OCI-LY3 (cell line): ENCODE data around the gene STARD5.

ENCODE experiments used
- H2AFZ ChIP-seq: fragments of 200-600, 300-600 bp; shearing (Covaris generic); 2 replicates; pipeline ENCODE4 v1.6.0; 2014; ENCODE audit warnings: antibody characterized with exemption, low read depth, low read length
- H3K27ac ChIP-seq: fragments of 200-600, 300-600 bp; sonication (generic); 2 replicates; pipeline ENCODE4 v1.5.1; 2014; ENCODE audit warnings: mild to moderate bottlenecking, low read length, moderate library complexity, mixed read lengths
- H3K27me3 ChIP-seq: fragments of 200-600, 300-600 bp; sonication (generic); 2 replicates; pipeline ENCODE4 v1.6.1; 2014; ENCODE audit warnings: low read depth, low read length, mixed read lengths
- H3K36me3 ChIP-seq: fragments of 200-600, 300-600 bp; sonication (generic); replicated peaks from 2 replicates; pipeline ENCODE3; 2014; ENCODE audit warnings: low read depth, low read length, mixed read lengths
- H3K4me1 ChIP-seq: fragments of 300-600, 200-600 bp; sonication (generic); 2 replicates; pipeline ENCODE4 v1.6.1; 2014; ENCODE audit warnings: low read length, mixed read lengths
- H3K4me2 ChIP-seq: fragments of 200-600, 300-600 bp; sonication (generic); 2 replicates; pipeline ENCODE4 v1.6.1; 2014; ENCODE audit warnings: low read length, mixed read lengths
- H3K4me3 ChIP-seq: fragments of 300-600, 200-600 bp; sonication (generic); 2 replicates; pipeline ENCODE4 v1.5.1; 2014; ENCODE audit warnings: antibody characterized with exemption, mild to moderate bottlenecking, low read length, moderate library complexity
- H3K79me2 ChIP-seq: fragments of 300-600, 200-600 bp; shearing (Covaris generic); 2 replicates; pipeline ENCODE4 v1.6.1; 2014; ENCODE audit warnings: mild to moderate bottlenecking, low read length, mixed read lengths
- H3K9ac ChIP-seq: fragments of 300-600, 200-600 bp; shearing (Covaris generic); 2 replicates; pipeline ENCODE4 v1.6.0; 2014; ENCODE audit warnings: mild to moderate bottlenecking, low read length, moderate library complexity
- H3K9me3 ChIP-seq: fragments of 200-600, 300-600 bp; shearing (Covaris generic); 2 replicates; pipeline ENCODE4 v1.6.1; 2014; ENCODE audit warnings: low read length, mixed read lengths; ENCODE audit not compliant: insufficient read depth
- H4K20me1 ChIP-seq: fragments of 200-600, 300-600 bp; sonication (generic); 2 replicates; pipeline ENCODE4 v1.6.1; 2016; ENCODE audit warnings: low read length, mixed read lengths; ENCODE audit not compliant: insufficient read depth
- CTCF ChIP-seq: fragments of 200-600, 300-600 bp; sonication (generic); IDR thresholded peaks from 2 replicates; pipeline ENCODE4 v1.5.1; 2014; ENCODE audit warnings: antibody characterized with exemption, low read length, low read depth
- EZH2phosphoT487 ChIP-seq: fragments of 200-600 bp; shearing (Covaris generic); IDR thresholded peaks from 2 replicates; pipeline ENCODE4 v1.6.1; 2018; ENCODE audit warnings: antibody characterized with exemption, mixed run types, low read depth

Gene STARD5

GRCh38 chr15:81289910-81290309 lies 34.0 kb downstream of the STARD5 start:
- H3K27ac ChIP-seq = no peak overlapping the region

GRCh38 chr15:81288616-81289015 lies 35.3 kb downstream of the STARD5 start:
- H3K79me2 ChIP-seq = peaks cover 20% of the 10 kb centered on the region
- no peaks in the 10 kb centered on the region for H3K9me3 ChIP-seq
- H3K9ac ChIP-seq = no peak overlapping the region
- H3K36me3 ChIP-seq = no peaks in the 10 kb centered on the region
- no peak overlapping the region for H3K27ac ChIP-seq
- H4K20me1 ChIP-seq = no peaks in the 10 kb centered on the region
- no peak overlapping the region for H2AFZ ChIP-seq
- H3K4me3 ChIP-seq = no peak overlapping the region
- no peaks in the 10 kb centered on the region for H3K27me3 ChIP-seq
- TF ChIP-seq EZH2phosphoT487 (no peak), CTCF (no peak)
- H3K4me1 ChIP-seq = peaks cover 58% of the 10 kb centered on the region
- H3K4me2 ChIP-seq = no peak overlapping the region

More at GRCh38 chr15:81289910-81290309, 34.0 kb downstream of the STARD5 start:
- Histone ChIP-seq H2AFZ (no peak overlapping the region), H3K4me2 (no peak overlapping the region), H4K20me1 (no peaks in the 10 kb centered on the region), H3K79me2 (peaks cover 28% of the 10 kb centered on the region), H3K36me3 (no peaks in the 10 kb centered on the region), H3K4me1 (peaks cover 61% of the 10 kb centered on the region), H3K27me3 (no peaks in the 10 kb centered on the region), H3K9ac (no peak overlapping the region), H3K4me3 (no peak overlapping the region), H3K9me3 (no peaks in the 10 kb centered on the region)
- TF ChIP-seq CTCF (no peak), EZH2phosphoT487 (no peak)

GRCh38 chr15:81288040-81288439 lies 35.9 kb downstream of the STARD5 start:
- H3K79me2 ChIP-seq = peaks cover 17% of the 10 kb centered on the region
- no peaks in the 10 kb centered on the region for H3K36me3 ChIP-seq

GRCh38 chr15:81286621-81287121 lies 37.3 kb downstream of the STARD5 start:
- Histone ChIP-seq H3K79me2 (peaks cover 3% of the 10 kb centered on the region), H3K4me2 (peak overlapping the region; percentile 33; the same call in 1 of the 2 replicates), H3K27ac (no peak overlapping the region)

More at GRCh38 chr15:81288040-81288439, 35.9 kb downstream of the STARD5 start:
- Histone ChIP-seq H3K4me3 (no peak overlapping the region), H3K4me2 (no peak overlapping the region), H2AFZ (no peak overlapping the region), H3K9me3 (no peaks in the 10 kb centered on the region), H4K20me1 (no peaks in the 10 kb centered on the region), H3K9ac (no peak overlapping the region), H3K27me3 (no peaks in the 10 kb centered on the region), H3K27ac (no peak overlapping the region), H3K4me1 (peaks cover 53% of the 10 kb centered on the region)
- TF ChIP-seq EZH2phosphoT487 = no peak
- TF ChIP-seq CTCF = no peak

More at GRCh38 chr15:81286621-81287121, 37.3 kb downstream of the STARD5 start:
- Histone ChIP-seq H2AFZ (no peak overlapping the region; the same call in 1 of the 2 replicates), H4K20me1 (no peaks in the 10 kb centered on the region), H3K9ac (no peak overlapping the region), H3K4me1 (peaks cover 41% of the 10 kb centered on the region), H3K9me3 (no peaks in the 10 kb centered on the region), H3K36me3 (no peaks in the 10 kb centered on the region), H3K4me3 (peak overlapping the region; percentile 13; the same call in 1 of the 2 replicates), H3K27me3 (no peaks in the 10 kb centered on the region)
- TF ChIP-seq CTCF (no peak), EZH2phosphoT487 (no peak)
